Activated CD4-positive, alpha-beta T cell treated with anti-CD3 and anti-CD28 coated beads for 24 hours (primary cell): ENCODE measurements around the gene NEUROG1.
"Not testable (repeated sequence)": the region's sequence is repeated elsewhere in the genome, so short reads cannot be mapped to it uniquely, and the experiment has no call there.

Experiments
- DNase-seq, 2 donors: peaks; one replicate each; pipeline ENCODE4 v3.0.0-alpha.2; 2020; ENCODE audit warnings: low read depth in 2 of 2

Gene NEUROG1

GRCh38 chr5:135537271-135537670 is 1.5 kb upstream of the NEUROG1 start:
- DNase-seq: no peak

- no peak for DNase-seq
Observed at GRCh38 chr5:135535420-135535819, 344 bp downstream of the NEUROG1 start.

GRCh38 chr5:135534609-135535419 is 950 bp downstream of the NEUROG1 start:
- no peak for DNase-seq

DNA sequence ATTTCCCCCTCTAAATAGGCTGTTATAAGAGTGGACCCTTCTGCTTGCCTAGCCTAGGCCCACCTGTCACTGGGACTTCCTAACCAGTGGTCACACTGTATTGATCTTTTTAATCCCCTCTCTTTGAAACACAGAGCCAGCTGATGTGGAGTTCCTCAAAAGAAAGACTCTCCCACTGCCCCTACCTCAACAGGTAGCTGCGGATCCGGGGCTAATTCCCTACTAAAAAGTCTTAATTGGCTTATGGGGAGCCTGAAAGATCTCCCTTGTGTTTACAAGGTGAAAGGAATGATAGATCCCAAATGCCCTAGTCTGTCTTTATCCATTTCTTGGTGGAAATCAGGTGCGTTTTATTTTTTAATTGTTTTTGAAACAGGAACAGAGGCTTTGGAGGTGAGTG is 2.0 kb downstream of the NEUROG1 start:
- DNase-seq: no peak

- no peak for DNase-seq
Observed at GRCh38 chr5:135533334-135533733, 2.4 kb downstream of the NEUROG1 start.

DNA sequence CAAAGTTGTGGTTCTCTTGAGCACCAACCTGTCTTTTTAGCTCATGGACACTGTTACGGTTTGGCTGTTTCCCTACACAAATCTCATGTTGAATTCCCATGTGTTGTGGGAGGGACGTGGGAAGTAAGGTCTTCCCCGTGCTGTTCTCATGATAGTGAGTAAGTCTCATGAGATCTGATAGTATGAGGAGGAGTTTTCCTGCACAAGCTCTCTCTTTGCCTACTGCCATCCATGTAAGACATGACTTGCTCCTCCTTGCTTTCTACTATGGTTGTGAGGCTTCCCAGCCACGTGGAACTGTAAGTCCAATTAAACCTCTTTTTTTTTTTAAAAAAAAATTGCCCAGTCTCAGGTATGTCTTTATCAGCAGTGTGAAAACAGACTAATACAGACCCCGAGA is 6.2 kb downstream of the NEUROG1 start:
- not testable (repeated sequence) for DNase-seq

DNA sequence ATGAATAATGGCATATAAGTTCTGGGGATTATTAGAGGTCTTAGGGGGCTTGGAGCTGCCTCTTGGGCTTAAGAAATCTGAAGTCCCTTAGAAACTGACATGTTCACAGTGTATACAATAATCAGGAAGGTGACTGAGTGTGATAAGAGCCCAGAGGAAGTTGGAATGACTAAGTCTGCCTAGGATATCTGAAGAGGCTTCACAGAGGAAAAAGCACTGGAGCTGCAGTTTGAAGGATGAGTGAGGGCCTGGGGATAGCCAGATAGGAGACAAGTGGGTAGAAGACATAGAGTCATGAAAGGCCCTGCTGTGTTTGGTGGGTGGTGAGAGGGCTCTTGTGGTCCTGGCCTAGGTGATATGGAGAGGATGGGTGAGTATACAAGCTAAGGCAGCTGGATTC is 8.8 kb downstream of the NEUROG1 start:
- DNase-seq: no peak

- no peak for DNase-seq
Observed at GRCh38 chr5:135521964-135522363, 13.8 kb downstream of the NEUROG1 start.

- DNase-seq: no peak
Observed at GRCh38 chr5:135517631-135518030, 18.1 kb downstream of the NEUROG1 start.

GRCh38 chr5:135514116-135514515 is 21.6 kb downstream of the NEUROG1 start:
- no peak for DNase-seq

GRCh38 chr5:135511761-135512575 is 23.8 kb downstream of the NEUROG1 start:
- DNase-seq: no peak

GRCh38 chr5:135509995-135510394 is 25.8 kb downstream of the NEUROG1 start:
- no peak for DNase-seq

GRCh38 chr5:135508496-135509005 is 27.2 kb downstream of the NEUROG1 start:
- DNase-seq: no peak

DNA sequence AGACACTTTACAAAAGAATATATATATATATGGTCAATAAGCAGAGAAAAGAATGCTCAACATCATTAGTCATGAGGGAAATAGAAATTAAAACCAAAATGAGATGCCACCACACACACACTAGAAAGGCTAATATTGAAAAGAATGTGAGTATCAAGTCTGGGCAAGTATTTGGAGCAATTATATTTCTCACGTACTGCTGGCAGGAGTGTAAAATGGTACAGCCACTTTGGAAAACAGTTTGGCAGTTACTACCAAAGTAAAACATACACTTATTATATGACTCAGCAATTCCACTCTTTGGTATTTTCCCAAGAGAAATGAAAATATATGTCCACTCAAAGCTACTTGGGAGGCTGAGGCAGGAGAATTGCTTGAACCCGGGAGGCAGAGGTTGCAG is 29.8 kb downstream of the NEUROG1 start:
- no peak for DNase-seq

DNA sequence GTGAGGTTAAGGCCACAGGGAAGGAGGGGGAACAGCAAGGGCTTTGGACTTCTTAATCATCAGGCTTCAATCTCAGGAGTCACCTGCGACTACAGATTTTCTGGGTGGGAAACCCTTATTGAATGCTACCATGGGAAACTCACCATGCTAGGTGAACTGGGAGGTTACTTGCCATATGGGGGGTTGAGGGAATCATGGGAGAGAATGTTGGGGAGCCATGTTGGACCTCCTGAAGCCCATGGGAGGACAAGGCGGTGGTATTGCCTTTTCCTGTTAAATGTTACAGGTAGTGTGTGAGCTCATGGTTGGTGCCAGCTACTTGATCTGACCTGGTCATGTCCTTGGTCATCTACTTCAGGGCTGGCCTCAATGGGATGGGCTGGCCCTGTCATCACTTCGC is 31.4 kb downstream of the NEUROG1 start:
- DNase-seq: no peak

- no peak for DNase-seq
Observed at GRCh38 chr5:135503871-135504270, 31.9 kb downstream of the NEUROG1 start.

GRCh38 chr5:135502836-135503520 is 32.8 kb downstream of the NEUROG1 start:
- DNase-seq: no peak

DNA sequence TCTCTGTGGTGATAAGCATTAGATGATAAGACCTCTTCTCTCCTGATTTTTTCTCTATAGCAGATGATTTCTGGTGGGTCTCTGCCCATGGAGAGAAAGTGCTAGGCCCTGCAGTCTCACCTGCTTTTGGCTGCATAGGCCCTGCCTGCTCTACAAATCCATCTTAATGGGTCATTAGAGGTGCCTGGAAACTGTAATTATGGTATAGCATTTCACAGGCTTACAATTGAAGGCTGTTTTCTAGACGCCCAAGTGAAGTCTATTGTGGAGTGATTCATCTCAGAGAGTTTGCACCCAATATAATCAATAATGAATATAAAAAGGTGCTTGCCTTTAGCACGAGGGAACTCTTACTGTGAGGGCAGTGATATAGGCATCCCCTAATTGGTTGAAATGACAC is 33.8 kb downstream of the NEUROG1 start:
- DNase-seq: no peak

DNA sequence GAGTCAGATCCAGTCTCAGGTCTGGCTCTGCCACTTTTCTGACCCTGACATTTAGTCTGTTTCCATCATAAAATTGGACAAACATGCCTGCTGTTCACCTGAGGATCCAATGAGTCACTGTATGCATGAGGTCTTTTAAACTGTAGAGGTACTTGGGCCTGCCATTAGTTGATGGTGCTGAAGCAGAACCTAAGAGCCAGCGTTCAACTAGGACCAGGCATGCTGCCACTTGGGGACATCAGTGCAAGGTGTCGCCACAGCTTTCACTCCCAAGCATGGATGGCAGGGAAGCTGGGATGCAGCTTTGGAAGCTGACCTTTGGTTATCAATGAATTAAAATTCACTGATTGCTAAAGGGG is 37.1 kb downstream of the NEUROG1 start:
- no peak for DNase-seq

DNA sequence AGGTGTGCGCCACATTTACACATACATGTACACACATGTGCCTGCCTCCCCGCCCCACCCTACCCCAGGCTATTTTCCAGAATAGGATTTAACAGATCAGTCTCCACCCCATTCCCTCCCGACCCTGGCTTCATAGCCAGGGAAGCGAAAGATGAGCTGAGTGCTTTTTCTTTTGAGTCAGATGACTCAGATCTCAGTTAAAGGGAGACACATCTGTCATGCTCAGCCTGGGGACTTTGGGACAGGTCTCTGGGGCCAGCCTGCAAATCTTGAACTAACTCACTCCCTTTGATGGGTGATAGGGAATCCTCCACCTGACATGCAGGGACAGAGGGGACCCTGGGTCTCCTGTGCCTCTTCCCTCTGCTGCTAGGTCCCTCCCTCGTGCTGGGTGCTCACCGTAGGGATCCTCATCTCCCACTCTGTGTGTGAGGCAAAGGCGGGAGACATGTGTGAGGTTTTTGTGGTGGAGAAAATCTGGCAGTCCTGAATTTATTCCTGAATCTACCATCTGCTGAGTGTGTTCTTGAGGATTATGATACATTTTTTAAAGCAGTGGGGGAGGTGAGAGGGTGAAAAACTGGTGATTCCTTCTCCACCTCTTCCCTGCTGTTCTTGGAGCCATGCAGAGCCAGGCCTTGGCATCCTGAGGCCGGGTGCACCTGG is 37.7 kb downstream of the NEUROG1 start:
- DNase-seq: no peak

DNA sequence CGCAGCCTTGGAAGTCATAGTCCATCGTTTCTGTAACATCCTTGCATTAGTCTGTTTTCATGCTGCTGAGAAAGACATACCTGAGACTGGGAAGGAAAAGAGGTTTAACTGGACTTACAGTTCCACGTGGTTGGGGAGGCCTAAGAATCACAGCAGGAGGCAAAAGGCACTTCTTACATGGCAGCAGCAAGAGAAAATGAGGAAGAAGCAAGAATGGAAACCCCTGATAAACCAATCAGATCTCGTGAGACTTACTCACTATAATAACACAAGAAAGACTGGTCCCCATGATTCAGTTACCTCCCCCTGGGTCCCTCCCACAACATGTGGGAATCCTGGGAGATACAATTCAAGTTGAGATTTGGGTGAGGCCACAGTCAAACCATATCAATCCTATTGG is 40.2 kb downstream of the NEUROG1 start:
- not testable (repeated sequence) for DNase-seq

GRCh38 chr5:135494196-135494595 is 41.6 kb downstream of the NEUROG1 start:
- DNase-seq: no peak
